Measurements from ENCODE around the gene TBCE. TPM values are rescaled to one million over a fixed set of nuclear protein-coding genes. Genes with fewer than 3 reads are reported as not detected.
"Not testable (repeated sequence)": the region's sequence is repeated elsewhere in the genome, so short reads cannot be mapped to it uniquely, and the experiment has no call there.

TBCE gene
- total RNA-seq, 1 donor from 2014 or later: 17.5 TPM

GRCh38 chr1:235457856-235458255 lies 90.6 kb downstream of the TBCE start:
- DNase-seq: not testable (repeated sequence)

GRCh38 chr1:235460770-235461169 lies 93.5 kb downstream of the TBCE start:
- no peak for DNase-seq

- no peak for DNase-seq
These were observed 94.7 kb downstream of the TBCE start for GRCh38 chr1:235461954-235462353.

GRCh38 chr1:235462832-235463231 lies 95.6 kb downstream of the TBCE start:
- not testable (repeated sequence) for DNase-seq

- no peak for DNase-seq
These were observed 97.8 kb downstream of the TBCE start for GRCh38 chr1:235465066-235465465.

GRCh38 chr1:235468004-235468403 lies 100.8 kb downstream of the TBCE start:
- DNase-seq: no peak

GRCh38 chr1:235468970-235469369 lies 101.7 kb downstream of the TBCE start:
- peak; percentile 55 for DNase-seq

GRCh38 chr1:235469897-235470296 lies 102.7 kb downstream of the TBCE start:
- DNase-seq: not testable (repeated sequence)

GRCh38 chr1:235470741-235471439 lies 103.7 kb downstream of the TBCE start:
- peak; percentile 65 for DNase-seq

- no peak for DNase-seq
These were observed 106.6 kb downstream of the TBCE start for GRCh38 chr1:235473806-235474205.

GRCh38 chr1:235483090-235483489 lies 115.9 kb downstream of the TBCE start:
- no peak for DNase-seq

- DNase-seq: no peak
These were observed 118.3 kb downstream of the TBCE start for GRCh38 chr1:235485558-235485957.

- peak; percentile 59 for DNase-seq
These were observed 119.1 kb downstream of the TBCE start for GRCh38 chr1:235486321-235486720.

- DNase-seq: no peak
These were observed 124.4 kb downstream of the TBCE start for GRCh38 chr1:235491644-235492043.

- DNase-seq: no peak
These were observed 127.3 kb downstream of the TBCE start for GRCh38 chr1:235494531-235494930.

GRCh38 chr1:235495030-235495429 lies 127.8 kb downstream of the TBCE start:
- DNase-seq: no peak

GRCh38 chr1:235495551-235495950 lies 128.3 kb downstream of the TBCE start:
- DNase-seq: no peak

GRCh38 chr1:235500971-235501540 lies 133.8 kb downstream of the TBCE start:
- DNase-seq: no peak

Other genes with a start within 250 kb of the TBCE start
- 65.7 and 83.6 TPM in 2 replicates for gene TOMM20, start 238.6 kb upstream of the TBCE start, total RNA-seq
- gene RBM34, start 206.2 kb upstream of the TBCE start, total RNA-seq: 37.1 and 55.8 TPM in 2 replicates
- gene ARID4B, start 39.2 kb upstream of the TBCE start, total RNA-seq: 62.0 and 67.9 TPM in 2 replicates
- 24.7 and 31.5 TPM in 2 replicates for gene GGPS1, start 38.9 kb upstream of the TBCE start, total RNA-seq
- 53.3 and 57.9 TPM in 2 replicates for gene B3GALNT2, start 137.0 kb downstream of the TBCE start, total RNA-seq

Data from dermis blood vessel endothelial cell (primary cell).